ENCODE data around the gene KCTD6.
"Not testable (repeated sequence)": the region's sequence is repeated elsewhere in the genome, so short reads cannot be mapped to it uniquely, and the experiment has no call there.

KCTD6 gene

GRCh38 chr3:58507356-58508078, 15.6 kb downstream of the KCTD6 start:
- H3K9me3 Mint-ChIP-seq: no peaks in the 10 kb centered on the region
- H3K27ac Mint-ChIP-seq: no peak overlapping the region
- no peak overlapping the region for H3K4me3 Mint-ChIP-seq
- no peaks in the 10 kb centered on the region for H3K36me3 Mint-ChIP-seq
- H3K27me3 Mint-ChIP-seq: no peaks in the 10 kb centered on the region
- H3K4me1 Mint-ChIP-seq: no peaks in the 10 kb centered on the region

GRCh38 chr3:58508437-58508836, 16.5 kb downstream of the KCTD6 start:
- Mint-ChIP-seq H3K27ac (no peak overlapping the region), H3K27me3 (no peaks in the 10 kb centered on the region), H3K36me3 (no peaks in the 10 kb centered on the region), H3K9me3 (no peaks in the 10 kb centered on the region), H3K4me3 (no peak overlapping the region), H3K4me1 (no peaks in the 10 kb centered on the region)

GRCh38 chr3:58514405-58514804, 22.5 kb downstream of the KCTD6 start:
- Mint-ChIP-seq H3K36me3 (no peaks in the 10 kb centered on the region), H3K4me1 (no peaks in the 10 kb centered on the region), H3K27ac (no peak overlapping the region), H3K27me3 (no peaks in the 10 kb centered on the region), H3K4me3 (no peak overlapping the region), H3K9me3 (no peaks in the 10 kb centered on the region)

- H3K4me1 Mint-ChIP-seq: no peaks in the 10 kb centered on the region
- no peaks in the 10 kb centered on the region for H3K27me3 Mint-ChIP-seq
- H3K27ac Mint-ChIP-seq: no peak overlapping the region
- no peaks in the 10 kb centered on the region for H3K9me3 Mint-ChIP-seq
- H3K36me3 Mint-ChIP-seq: no peaks in the 10 kb centered on the region
- no peak overlapping the region for H3K4me3 Mint-ChIP-seq
Observed at GRCh38 chr3:58518291-58518789, 26.4 kb downstream of the KCTD6 start.

GRCh38 chr3:58519668-58520402, 27.9 kb downstream of the KCTD6 start:
- Mint-ChIP-seq H3K4me1 (no peaks in the 10 kb centered on the region), H3K27me3 (no peaks in the 10 kb centered on the region), H3K4me3 (no peak overlapping the region), H3K9me3 (no peaks in the 10 kb centered on the region), H3K27ac (no peak overlapping the region), H3K36me3 (no peaks in the 10 kb centered on the region)

GRCh38 chr3:58520403-58521335, 28.8 kb downstream of the KCTD6 start:
- Mint-ChIP-seq H3K27me3 (no peaks in the 10 kb centered on the region), H3K27ac (no peak overlapping the region)

GRCh38 chr3:58521336-58521670, 29.4 kb downstream of the KCTD6 start:
- H3K27ac Mint-ChIP-seq: no peak overlapping the region

More at GRCh38 chr3:58520403-58521335, 28.8 kb downstream of the KCTD6 start:
- Mint-ChIP-seq H3K36me3 (no peaks in the 10 kb centered on the region), H3K4me3 (no peak overlapping the region), H3K4me1 (no peaks in the 10 kb centered on the region), H3K9me3 (no peaks in the 10 kb centered on the region)

GRCh38 chr3:58521917-58522631, 30.2 kb downstream of the KCTD6 start:
- Mint-ChIP-seq H3K27me3 (no peaks in the 10 kb centered on the region), H3K4me1 (no peaks in the 10 kb centered on the region), H3K36me3 (no peaks in the 10 kb centered on the region), H3K4me3 (no peak overlapping the region), H3K27ac (no peak overlapping the region), H3K9me3 (no peaks in the 10 kb centered on the region)

More at GRCh38 chr3:58521336-58521670, 29.4 kb downstream of the KCTD6 start:
- Mint-ChIP-seq H3K36me3 (no peaks in the 10 kb centered on the region), H3K4me1 (no peaks in the 10 kb centered on the region), H3K27me3 (no peaks in the 10 kb centered on the region), H3K9me3 (no peaks in the 10 kb centered on the region), H3K4me3 (no peak overlapping the region)

GRCh38 chr3:58522759-58523425, 31.0 kb downstream of the KCTD6 start:
- H3K36me3 Mint-ChIP-seq: no peaks in the 10 kb centered on the region

GRCh38 chr3:58524326-58524888, 32.5 kb downstream of the KCTD6 start:
- H3K27me3 Mint-ChIP-seq: no peaks in the 10 kb centered on the region
- no peaks in the 10 kb centered on the region for H3K9me3 Mint-ChIP-seq

More at GRCh38 chr3:58522759-58523425, 31.0 kb downstream of the KCTD6 start:
- no peak overlapping the region for H3K4me3 Mint-ChIP-seq
- no peaks in the 10 kb centered on the region for H3K4me1 Mint-ChIP-seq
- H3K9me3 Mint-ChIP-seq: no peaks in the 10 kb centered on the region
- no peak overlapping the region for H3K27ac Mint-ChIP-seq
- H3K27me3 Mint-ChIP-seq: no peaks in the 10 kb centered on the region

GRCh38 chr3:58526515-58526957, 34.6 kb downstream of the KCTD6 start:
- Mint-ChIP-seq H3K27me3 (no peaks in the 10 kb centered on the region), H3K9me3 (no peaks in the 10 kb centered on the region), H3K27ac (no peak overlapping the region), H3K36me3 (no peaks in the 10 kb centered on the region), H3K4me1 (no peaks in the 10 kb centered on the region), H3K4me3 (no peak overlapping the region)

More at GRCh38 chr3:58524326-58524888, 32.5 kb downstream of the KCTD6 start:
- Mint-ChIP-seq H3K27ac (no peak overlapping the region), H3K36me3 (no peaks in the 10 kb centered on the region), H3K4me1 (no peaks in the 10 kb centered on the region), H3K4me3 (no peak overlapping the region)

- H3K9me3 Mint-ChIP-seq, H3K27me3 Mint-ChIP-seq, H3K4me3 Mint-ChIP-seq, H3K4me1 Mint-ChIP-seq, H3K27ac Mint-ChIP-seq, H3K36me3 Mint-ChIP-seq: not testable (repeated sequence)
Observed at GRCh38 chr3:58527440-58527839, 35.5 kb downstream of the KCTD6 start.

GRCh38 chr3:58528629-58529028, 36.7 kb downstream of the KCTD6 start:
- Mint-ChIP-seq H3K9me3 (no peaks in the 10 kb centered on the region), H3K27ac (no peak overlapping the region), H3K27me3 (no peaks in the 10 kb centered on the region), H3K4me1 (peaks cover 13% of the 10 kb centered on the region), H3K4me3 (no peak overlapping the region), H3K36me3 (no peaks in the 10 kb centered on the region)
